Measurements from ENCODE around the gene KLC3. TPM values are rescaled to one million over a fixed set of nuclear protein-coding genes. Genes with fewer than 3 reads are reported as not detected.

Gene KLC3
- total RNA-seq, 2 donors from 2014 or later = not detected

DNA sequence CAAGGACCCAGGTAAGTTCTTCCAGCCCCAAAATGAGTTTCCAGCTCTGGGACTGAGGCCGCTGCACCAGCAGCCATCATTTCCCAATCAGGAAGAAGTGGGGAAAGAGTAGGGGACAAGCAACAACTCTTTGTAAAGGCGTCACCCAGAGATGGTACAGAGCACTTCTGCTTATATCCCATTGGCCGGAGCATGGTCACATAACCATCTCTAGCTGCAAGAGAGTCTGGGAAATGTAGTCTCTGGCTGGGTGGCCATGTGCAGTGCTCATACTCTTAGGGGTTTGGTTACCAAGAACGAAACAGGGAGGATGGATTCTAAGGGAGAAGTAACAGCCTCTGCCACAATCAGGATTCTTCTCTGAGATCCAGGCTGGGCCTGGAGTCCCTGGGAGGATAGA lies 44.2 kb upstream of the KLC3 start:
- H3K4me1 ChIP-seq = no peaks in the 10 kb centered on the region
- no peaks in the 10 kb centered on the region for H3K27me3 ChIP-seq
- intact Hi-C loops (cut with DNase I) = no loop called here
- DNase-seq = no peak
- H3K27ac ChIP-seq = no peak overlapping the region
- no peak overlapping the region for H3K9ac ChIP-seq (ENCODE audit: low read depth in 2 of 2, low read length in 2 of 2)
- no peaks in the 10 kb centered on the region for H3K9me3 ChIP-seq
- H3K4me3 ChIP-seq = no peak overlapping the region
- TF ChIP-seq, protein P1, sequence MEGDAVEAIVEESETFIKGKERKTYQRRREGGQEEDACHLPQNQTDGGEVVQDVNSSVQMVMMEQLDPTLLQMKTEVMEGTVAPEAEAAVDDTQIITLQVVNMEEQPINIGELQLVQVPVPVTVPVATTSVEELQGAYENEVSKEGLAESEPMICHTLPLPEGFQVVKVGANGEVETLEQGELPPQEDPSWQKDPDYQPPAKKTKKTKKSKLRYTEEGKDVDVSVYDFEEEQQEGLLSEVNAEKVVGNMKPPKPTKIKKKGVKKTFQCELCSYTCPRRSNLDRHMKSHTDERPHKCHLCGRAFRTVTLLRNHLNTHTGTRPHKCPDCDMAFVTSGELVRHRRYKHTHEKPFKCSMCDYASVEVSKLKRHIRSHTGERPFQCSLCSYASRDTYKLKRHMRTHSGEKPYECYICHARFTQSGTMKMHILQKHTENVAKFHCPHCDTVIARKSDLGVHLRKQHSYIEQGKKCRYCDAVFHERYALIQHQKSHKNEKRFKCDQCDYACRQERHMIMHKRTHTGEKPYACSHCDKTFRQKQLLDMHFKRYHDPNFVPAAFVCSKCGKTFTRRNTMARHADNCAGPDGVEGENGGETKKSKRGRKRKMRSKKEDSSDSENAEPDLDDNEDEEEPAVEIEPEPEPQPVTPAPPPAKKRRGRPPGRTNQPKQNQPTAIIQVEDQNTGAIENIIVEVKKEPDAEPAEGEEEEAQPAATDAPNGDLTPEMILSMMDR (IDR thresholded peaks at IDR 0.05) = no peak
- no peaks in the 10 kb centered on the region for H3K36me3 ChIP-seq

DNA sequence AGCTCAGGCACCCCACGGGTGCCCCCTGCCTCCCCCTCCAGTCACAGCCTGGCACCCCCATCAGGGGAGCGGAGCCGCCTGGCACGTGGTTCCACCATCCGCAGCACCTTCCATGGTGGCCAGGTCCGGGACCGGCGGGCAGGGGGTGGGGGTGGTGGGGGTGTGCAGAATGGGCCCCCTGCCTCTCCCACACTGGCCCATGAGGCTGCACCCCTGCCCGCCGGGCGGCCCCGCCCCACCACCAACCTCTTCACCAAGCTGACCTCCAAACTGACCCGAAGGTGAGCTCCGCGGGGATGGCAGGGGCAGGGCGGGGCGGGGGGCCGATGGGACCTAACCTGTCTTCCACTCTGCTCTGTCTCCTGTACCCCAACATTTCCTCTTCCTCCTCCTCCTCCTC lies 42.9 kb upstream of the KLC3 start:
- TF ChIP-seq, protein P1 (IDR thresholded peaks at IDR 0.05) = no peak
- intact Hi-C loops (cut with DNase I) = no loop called here
- Histone ChIP-seq H3K27ac (no peak overlapping the region), H3K9ac (ENCODE audit: low read depth in 2 of 2, low read length in 2 of 2) (no peak overlapping the region), H3K36me3 (no peaks in the 10 kb centered on the region), H3K27me3 (no peaks in the 10 kb centered on the region), H3K4me3 (no peak overlapping the region), H3K9me3 (no peaks in the 10 kb centered on the region), H3K4me1 (no peaks in the 10 kb centered on the region)
- no peak for DNase-seq

DNA sequence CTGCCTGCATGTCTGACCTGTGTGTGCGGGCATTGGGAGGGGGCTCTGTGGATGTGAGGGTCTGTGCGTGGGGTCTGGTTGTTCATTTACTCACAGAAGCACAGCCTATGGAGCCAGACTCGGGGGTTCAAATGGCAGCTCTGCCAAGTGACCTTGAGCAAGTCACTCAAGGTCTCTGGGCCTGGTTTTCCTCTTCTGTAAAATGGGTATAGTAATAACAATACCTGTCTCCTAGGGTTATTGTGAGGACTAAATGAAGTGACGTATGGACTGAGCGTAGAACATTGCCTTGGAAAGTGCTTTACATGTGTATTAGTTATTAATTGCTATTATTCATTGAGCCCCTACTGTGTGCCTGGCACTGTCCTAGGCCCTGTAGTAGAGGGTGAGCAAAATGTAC lies 42.3 kb upstream of the KLC3 start:
- no peaks in the 10 kb centered on the region for H3K4me1 ChIP-seq
- no peak for DNase-seq
- no peaks in the 10 kb centered on the region for H3K27me3 ChIP-seq
- H3K36me3 ChIP-seq = no peaks in the 10 kb centered on the region
- H3K9ac ChIP-seq (ENCODE audit: low read depth in 2 of 2, low read length in 2 of 2) = no peak overlapping the region
- TF ChIP-seq, protein P1 (IDR thresholded peaks at IDR 0.05) = no peak
- intact Hi-C loops (cut with DNase I) = no loop called here
- no peak overlapping the region for H3K27ac ChIP-seq
- H3K4me3 ChIP-seq = no peak overlapping the region
- H3K9me3 ChIP-seq = no peaks in the 10 kb centered on the region

DNA sequence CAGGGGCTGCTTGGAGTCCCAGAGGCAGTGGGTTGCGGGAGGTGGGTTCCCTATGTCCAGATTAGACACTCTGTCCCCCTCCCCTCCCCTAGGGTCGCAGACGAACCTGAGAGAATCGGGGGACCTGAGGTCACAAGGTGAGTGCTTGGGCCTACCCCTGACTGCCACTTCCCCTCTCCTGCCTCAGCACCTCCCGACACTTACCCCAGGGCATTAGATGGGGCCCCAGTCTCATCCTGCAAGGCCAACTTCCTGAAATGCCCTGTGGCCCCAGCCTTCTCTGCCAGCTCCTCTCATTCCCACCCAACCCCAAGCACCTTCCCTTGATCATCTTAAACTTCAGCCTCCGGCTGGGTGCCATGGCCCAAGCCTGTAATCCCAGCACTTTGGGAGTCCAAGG lies 40.8 kb upstream of the KLC3 start:
- TF ChIP-seq, protein P1 (IDR thresholded peaks at IDR 0.05) = no peak
- no peaks in the 10 kb centered on the region for H3K9me3 ChIP-seq
- H3K4me1 ChIP-seq = no peaks in the 10 kb centered on the region
- no peak overlapping the region for H3K9ac ChIP-seq (ENCODE audit: low read depth in 2 of 2, low read length in 2 of 2)
- no peak for DNase-seq
- intact Hi-C loops (cut with DNase I) = no loop called here
- no peak overlapping the region for H3K27ac ChIP-seq
- H3K4me3 ChIP-seq = no peak overlapping the region
- no peaks in the 10 kb centered on the region for H3K36me3 ChIP-seq
- no peaks in the 10 kb centered on the region for H3K27me3 ChIP-seq

- Histone ChIP-seq H3K4me1 (no peaks in the 10 kb centered on the region), H3K9me3 (no peaks in the 10 kb centered on the region), H3K9ac (ENCODE audit: low read depth in 2 of 2, low read length in 2 of 2) (no peak overlapping the region), H3K27ac (no peak overlapping the region), H3K4me3 (no peak overlapping the region), H3K36me3 (no peaks in the 10 kb centered on the region), H3K27me3 (no peaks in the 10 kb centered on the region)
- no peak for DNase-seq
- intact Hi-C loops (cut with DNase I) = no loop called here
- TF ChIP-seq, protein P1 (IDR thresholded peaks at IDR 0.05) = no peak
These were observed 38.1 kb upstream of the KLC3 start for GRCh38 chr19:45302416-45302815.

Data from colonic mucosa (tissue), 4 donors.